GM18508 (cell line): ENCODE measurements around the gene SCARB1.

Experiments
- ATAC-seq: cut with Tn5 transposase; IDR thresholded peaks from one replicate; pipeline ENCODE4 v1.9.1; 2021; ENCODE audit warnings: moderate number of reproducible peaks; ENCODE audit not compliant: insufficient read depth, unreplicated experiment

Gene SCARB1

DNA sequence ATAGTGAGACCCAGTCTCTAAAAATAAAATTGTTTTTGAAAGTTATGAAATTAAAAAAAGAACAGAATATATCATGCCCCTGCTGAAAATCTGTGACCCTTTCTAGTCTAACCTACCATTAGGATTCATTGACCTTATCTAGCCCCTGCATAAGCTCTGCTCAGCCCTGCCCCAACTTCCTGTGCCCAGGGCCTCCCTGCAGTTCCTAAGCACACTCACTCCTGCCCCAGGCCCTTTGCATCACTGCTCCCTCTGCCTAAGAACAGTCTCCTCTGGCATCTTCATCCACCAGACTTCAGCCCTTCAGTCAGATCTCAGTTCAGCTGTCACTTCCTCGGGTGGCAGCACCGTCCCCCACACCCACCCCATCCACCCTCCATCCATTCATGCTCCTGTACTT is 55.4 kb downstream of the SCARB1 start:
- no peak for ATAC-seq

DNA sequence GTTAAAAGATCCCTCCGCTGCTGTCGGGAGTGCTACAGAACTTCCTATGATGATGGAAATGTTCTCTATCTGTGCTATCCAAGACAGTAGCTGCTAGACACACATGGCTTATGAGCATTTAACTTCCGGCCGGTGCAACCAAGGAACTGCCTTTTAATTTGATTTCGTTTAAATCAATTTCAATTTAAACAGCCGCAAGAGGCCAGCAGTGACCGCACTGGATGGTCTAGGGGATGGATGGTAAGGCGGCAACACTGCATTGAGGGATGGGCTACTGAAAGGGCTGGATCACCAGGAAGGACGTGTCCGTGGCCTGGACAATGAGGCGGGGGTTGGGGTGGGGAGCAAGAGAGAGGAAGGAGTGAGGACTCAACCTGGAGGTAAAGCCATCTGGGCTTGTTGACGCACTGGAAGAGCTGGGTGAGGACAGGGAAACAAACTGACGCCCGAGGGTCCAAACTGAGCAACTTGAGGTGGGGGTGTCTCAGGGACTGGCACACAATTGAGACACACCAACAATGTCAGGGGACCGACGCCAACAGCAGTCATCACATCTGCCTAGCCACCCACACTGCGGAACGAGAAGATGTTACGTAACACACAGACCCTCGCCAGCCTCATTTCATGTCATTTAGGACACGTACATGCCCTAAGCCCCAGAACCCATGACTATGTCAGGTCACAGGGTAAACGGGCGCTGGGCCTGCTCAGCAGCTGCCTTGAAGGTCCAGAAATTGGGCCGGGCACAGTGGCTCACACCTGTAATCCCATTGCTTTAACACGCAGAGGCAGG is 57.6 kb downstream of the SCARB1 start:
- no peak for ATAC-seq

DNA sequence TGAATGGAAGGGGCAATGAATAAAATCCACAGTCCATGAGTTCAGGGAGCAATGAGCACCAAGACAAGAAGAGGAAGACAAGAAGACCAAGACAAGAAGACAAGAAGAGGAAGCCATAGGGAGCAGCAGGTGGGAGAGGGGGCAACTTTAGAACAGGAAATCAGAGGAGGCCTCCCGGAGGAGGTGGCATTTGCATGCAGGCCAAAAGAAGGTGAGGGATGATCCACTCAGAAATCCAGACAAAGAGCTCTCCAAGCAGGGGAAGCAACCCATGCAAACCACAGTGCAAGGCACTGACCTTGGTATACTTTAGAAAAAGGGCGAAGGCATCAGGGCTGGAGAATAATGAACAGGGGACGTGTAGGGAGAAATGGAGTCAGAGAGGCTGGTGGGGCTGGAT is 58.6 kb downstream of the SCARB1 start:
- no peak for ATAC-seq

DNA sequence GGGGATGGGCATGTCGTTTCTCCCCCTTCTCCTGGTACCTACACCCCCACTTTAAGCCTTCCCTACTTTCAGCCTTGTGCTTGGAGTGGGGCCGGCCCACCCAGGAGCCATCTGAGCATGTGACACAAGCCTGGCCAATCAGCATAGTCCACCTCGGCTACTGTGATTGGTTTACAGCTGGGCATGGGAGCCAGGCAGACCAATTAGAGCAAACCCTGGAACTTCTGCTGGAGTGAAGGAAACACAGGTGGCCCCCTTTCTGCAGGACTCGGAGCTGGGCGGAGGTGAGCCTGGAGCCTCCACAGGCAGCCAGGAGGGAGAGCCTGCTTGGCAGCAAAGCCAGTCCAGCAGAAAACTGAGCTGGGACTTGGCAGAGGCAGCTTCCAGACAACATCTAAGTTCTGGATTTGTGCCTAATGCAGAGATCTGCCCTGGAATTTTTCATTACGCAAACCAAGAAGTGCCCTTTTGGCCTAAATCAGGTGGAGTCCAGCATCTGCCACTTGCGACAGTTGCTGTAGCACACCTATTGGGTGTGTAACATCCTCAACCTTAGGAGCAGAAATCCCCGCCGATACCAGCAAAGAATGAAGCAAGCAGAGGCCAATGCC is 59.5 kb downstream of the SCARB1 start:
- ATAC-seq, result no peak

DNA sequence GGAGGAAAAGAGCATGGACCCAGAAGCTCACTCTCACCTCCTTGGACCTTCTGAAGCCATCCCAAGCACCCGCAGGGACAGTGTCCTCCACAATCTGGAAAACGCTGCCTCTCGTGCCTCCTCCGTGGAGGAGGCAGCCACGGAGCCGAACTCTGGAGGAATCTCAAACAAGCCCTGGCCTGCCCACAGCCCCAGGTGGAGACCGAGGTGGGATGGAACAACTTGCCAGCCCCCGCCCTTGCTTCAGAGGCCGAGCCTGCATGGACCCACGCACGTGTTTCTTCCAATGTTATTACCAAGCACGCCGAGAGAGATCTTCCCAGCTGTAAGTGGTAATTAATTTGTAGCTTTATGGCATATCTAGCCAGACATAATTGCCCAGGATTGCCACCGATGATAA is 61.3 kb downstream of the SCARB1 start:
- no peak for ATAC-seq

DNA sequence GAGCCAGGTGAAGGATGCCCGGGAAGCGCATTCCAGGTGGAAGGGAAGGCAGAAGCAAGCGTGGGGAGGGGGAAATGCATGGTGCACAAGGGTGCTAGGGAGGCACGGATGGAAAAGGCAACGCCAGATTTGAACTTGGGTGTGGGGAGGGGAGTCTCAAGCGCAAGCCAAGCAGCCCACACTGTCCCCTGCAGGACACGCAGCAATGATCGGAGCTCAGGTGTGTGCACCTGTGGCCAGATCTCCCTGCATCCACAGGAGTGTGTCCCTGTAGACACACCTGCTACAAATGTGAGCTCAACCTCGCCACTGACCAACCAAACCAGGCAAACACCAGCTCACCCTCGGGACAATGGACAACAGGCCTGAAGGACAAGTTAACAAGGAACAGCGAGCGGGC is 63.2 kb downstream of the SCARB1 start:
- ATAC-seq, result no peak

DNA sequence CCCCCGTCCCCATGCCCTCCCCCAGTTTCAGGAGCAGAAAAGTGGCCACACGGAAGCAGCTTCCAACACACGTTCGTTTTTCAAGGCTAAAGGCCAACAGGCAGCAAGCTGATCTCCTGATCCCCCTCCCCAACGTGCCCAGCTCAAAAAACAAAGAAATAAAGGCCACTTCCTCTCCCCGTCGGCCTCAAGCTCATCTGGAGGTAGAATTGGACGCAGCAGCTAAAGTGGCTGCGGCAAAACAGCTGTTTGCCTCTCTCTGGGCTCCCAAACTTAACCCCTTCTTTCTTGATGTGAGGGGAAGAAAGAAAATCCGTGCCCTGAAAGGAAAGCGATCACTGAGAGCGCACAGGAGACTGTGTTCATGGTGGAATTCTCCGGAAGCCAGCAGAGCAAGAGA is 66.3 kb downstream of the SCARB1 start:
- no peak for ATAC-seq

DNA sequence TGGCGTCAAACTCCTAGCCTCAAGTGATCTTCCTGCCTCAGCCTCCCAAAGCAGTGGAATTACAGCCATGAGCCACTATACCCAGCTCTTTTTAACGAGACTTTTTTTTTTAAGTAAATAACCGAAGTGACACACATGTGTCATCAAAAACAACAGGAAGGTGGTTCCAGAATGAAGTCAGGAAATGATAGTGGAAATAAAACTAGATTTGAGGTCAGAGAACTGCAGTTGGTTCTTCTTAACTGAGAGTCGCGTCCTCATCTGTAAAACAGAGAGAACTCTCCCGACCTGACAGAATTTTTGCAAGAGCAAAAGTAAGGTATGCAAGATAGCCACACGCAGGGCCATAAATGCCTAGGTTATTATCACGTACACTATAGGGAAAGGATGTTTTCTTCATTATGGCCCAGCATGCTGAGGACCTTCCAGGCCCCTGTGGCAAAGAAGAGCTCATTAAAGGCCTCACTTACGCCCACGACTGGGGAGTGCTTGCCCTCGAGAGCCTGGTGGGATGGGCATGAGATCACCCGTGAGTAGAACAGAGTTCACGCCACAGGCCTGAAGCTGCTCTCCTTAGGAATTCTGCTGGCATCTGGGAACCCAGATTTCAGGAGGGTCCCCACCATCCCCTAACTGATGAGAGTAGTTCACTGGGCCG is 67.2 kb downstream of the SCARB1 start:
- no peak for ATAC-seq

DNA sequence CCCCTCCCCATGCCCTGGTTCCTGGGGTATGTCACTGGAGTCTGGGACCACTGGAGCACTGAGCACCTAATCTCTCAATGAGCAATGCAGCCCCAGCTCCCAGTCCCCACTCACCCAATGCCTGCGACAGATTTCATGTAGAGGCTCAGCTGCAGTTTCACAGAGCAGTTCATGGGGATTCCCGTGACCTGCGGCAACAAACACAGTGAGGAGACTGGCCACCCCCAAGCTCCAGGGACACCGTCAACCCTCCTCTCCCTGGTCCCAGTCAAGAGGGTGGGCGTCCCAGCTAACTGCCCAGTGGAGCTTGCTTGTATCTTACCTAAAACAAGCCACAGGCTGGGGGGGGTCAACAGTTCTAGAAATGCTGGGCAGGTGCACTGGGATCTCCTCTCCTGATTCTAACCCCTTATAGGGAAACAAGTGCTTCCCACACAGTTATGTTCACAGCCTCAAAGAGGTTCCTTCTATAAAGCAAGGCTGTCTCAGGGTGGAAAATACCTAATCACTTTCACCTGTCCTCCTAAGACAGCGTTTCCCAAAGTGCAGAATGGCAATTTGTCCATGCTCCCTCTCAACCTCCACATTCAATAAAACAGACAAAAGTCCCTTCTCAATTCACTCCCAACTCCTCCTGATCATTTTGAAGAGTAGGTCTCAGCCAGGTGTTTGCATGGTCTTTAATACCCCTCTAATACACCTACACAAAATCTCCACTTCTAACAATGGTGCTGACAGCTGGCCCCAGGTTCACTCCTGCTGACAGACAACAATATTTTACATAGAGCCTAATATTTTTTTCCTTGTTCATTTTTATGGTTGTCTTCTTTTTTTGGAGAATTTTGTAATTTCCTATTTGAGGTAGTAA is 68.3 kb downstream of the SCARB1 start:
- peak; percentile 59 for ATAC-seq

DNA sequence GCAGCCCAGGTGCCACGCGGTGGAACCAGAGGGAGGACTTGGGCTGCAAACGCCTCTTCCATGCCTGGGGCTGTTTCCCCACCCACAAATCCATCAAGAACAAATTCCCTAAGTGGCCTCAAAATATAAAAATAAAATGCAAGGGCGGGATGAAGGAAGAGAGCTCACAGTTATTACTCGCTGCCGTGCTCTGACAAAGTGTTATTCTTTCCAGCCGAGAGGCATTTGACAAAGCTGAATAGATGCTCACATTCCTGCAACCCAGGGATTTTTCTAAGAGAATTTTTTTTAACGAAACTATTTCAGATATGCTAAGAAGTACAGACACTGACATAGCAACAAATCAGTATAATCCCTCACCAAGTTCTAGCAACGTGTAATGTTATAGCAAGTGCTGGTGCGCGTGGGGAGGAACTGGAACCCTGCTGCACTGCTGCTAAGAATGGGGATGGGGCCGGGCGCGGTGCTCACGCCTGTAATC is 70.7 kb downstream of the SCARB1 start:
- ATAC-seq, result no peak

DNA sequence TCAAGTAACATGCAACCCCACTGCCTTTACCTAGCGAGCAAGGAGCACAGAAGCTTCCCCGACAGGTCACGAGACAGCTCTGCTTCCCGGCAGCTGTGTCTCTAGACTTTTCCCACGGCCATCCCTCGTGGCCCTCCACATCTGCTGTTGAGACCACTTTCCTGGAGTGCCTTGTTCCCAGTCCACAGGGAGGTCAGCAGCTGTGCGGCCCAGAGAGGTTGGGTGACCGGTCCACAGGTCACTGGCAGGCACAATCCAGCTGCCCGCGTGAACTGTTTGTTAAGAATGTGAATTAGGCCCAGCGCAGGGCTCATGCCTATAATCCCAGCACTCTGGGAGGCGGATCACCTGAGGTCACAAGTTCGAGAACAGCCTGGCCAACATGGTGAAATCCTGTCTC is 71.5 kb downstream of the SCARB1 start:
- ATAC-seq, result no peak

DNA sequence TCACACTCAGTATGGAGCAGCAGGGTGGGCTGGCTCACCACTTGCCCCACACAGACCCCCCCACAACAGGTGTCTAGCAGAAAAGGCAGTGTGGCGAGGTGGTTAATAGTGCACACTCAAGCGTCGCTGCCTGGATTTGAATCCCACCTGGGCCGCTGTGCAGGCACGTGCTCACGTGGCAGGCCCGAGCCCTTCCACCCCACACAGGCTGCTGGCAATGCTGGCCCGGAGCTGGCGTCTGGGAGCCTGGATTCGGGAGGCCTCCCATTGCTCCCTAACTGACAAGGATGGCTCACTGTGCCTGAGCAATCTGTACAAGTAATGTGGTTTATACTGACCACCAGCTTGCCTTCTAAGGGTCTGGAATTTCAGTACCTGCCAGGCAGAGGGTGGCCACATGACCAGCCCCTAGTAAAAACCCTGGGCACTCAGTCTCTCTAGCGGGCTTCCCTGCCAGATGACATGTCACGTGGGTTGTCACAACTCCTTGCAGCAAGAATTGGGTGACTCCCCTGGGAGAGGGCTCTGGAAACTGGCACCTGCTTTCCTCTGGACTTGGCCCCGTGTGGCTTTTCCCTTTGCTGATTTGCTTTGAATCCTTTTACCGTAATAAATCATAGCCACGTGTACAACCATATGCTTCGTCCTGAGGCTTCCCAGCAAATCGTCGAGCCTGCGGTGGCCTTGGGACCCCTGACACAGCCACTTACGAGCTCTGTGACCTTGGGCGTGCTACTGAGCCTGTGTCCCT is 72.8 kb downstream of the SCARB1 start:
- no peak for ATAC-seq

DNA sequence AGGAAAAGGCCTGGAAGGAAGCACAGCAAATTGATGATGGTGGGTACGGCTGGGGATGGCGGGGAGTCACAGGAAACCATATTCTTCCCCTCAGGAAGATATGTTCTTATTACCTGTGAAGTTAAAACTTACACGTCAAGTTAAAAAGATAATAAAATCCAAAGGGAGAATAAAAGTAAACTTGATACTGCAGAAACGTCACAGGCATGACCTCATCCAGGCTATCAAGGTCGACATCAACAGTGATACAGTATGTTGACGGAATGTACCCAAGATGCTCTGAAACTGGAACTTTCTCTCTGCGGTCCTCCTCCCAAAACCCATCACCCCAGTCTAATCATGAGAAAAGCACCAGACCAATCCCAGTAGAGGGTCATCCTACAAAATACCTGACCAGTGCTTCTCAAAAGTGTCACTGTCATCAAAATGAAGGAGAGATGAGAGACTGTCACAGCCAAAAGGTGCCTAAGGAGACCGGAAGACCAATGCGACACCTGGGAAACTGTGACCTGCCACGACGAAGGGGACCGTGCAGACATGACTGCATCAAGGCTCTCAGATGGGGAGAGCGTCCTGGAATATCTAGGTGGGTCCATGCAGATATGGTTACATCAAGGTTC is 74.6 kb downstream of the SCARB1 start:
- no peak for ATAC-seq

DNA sequence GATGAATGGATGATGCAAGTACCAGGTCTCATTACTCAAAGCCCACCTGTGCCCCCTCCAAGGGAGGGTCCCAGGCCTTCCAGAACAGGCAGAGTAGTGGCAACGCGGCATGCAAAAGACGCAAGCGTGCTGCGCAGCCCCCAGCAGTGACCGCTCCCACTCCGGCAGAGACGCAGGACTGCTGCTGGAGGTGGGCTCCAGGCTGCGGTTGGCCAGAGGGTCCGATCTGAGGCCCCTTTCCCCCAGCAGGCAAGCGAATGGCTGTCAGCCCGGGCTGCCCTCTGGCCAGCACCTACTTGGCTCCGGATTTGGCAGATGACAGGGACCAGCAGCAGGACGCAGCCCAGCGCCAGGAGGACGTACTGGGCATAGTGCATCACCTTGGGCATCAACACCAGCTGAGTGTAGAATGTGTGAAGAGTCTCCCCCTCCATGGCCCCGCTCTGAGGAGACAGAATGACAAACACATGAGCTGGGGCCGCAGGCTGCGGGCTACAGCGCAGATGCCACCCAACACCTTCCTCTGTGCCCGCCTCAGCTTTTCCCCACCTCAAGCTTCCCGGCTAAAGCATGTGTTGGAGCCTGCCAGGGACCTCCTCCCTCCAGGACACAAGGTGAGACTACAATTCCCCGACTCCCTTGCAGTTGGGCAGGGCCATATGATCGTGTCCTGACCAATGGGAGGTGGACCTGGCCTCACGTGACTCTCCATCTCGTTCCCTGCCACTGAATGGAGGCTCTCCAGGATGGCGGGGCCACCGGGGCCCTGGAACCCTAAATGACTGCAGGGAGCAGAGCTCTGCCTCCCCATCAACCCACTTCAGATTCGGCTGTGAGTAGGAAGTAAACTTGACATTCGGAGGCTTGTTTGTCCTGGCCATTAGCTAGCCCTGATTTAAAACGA is 77.4 kb downstream of the SCARB1 start:
- ATAC-seq, result no peak

DNA sequence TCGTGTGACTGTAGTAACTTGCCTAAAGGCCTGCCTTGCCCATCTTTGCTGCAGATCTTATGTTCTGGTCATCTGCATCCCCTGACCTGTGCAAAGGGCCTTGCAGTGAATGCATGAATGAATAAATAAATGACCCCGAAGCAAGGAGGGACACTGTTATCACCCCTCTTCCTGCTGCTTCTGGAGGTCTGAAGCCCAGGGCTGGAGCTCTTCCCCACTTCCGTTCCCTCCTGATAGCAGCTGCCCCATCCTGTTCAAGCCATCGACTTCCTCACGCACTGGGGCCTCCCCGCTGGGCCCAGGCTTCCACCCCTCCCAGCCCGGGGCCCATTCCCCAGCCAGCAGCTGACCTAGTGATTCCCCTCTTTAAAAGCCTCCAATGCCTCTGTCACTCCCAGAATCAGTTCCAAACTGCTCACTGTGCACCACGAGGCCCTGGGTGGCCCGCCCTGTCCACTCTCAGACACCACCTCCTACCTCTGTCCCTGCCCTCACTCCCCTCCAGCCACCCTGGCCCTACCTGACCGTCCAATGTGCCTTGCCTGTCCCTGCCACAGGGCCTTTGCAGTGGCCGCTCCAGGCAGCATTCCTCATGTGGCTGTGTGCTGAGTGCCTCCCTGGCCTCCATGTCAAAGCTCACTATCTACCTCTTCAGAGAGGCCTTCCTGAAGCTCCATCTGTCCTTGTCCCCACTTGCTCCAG is 78.6 kb downstream of the SCARB1 start:
- ATAC-seq, result no peak

DNA sequence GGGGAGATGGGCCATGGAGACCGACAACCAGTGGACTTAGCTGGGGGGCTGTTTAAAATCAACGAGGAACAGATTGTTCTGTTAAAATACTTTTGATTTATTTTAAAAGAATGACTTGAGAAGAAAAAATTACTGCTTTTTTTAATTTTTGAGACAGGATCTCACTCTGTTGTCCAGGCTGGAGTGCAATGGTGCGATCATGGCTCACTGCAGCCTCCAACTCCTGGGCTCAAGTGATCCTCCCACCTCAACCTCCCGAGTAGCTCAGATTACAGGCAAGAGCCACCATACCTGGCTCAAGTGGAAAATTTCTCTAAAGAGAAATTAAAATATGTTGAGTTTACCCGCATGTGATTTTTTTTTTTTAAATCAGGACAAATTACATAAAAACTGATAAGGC is 80.6 kb downstream of the SCARB1 start:
- ATAC-seq, result no peak

DNA sequence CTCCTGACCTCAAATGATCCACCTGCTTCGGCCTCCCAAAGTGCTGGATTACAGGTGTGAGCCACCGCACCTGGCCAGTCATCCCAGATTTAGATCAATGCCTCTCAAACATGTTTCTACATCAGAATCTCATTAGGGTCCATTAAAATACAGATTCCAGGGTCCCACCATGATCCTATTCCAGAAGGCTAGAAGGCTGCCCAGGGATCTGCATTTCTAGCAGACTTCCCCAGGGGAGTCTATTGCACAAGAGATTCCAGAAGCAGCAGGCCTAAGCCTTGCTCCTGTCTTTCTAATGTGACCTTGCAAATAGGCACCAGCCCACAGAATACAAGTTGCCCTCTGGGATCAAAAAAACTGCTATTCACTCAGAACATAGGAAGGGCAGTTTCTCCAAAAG is 81.5 kb downstream of the SCARB1 start:
- no peak for ATAC-seq
